HL-60 (cell line): ENCODE measurements around the gene CXCL16.

Experiments
- CTCF ChIP-seq: IDR thresholded peaks from one replicate; pipeline ENCODE4 v1.5.1; 2011; ENCODE audit warnings: low read length, control low read depth, inconsistent platforms; ENCODE audit not compliant: insufficient read depth
- POLR2AphosphoS5 ChIP-seq: IDR thresholded peaks from 2 replicates; pipeline ENCODE4 v1.6.1; 2012; ENCODE audit warnings: low read depth

GRCh38 chr17:4747847-4748246 lies 8.1 kb upstream of the CXCL16 start:
- TF ChIP-seq CTCF: no peak
- TF ChIP-seq POLR2AphosphoS5: no peak
